H1 (cell line): ENCODE results near the gene ASPRV1. TPM values are rescaled to one million over a fixed set of nuclear protein-coding genes. Genes with fewer than 3 reads are reported as not detected.

Source experiments
- CTCF ChIA-PET: fragments of 300-600 bp; sonication (Branson Sonifier 250); formaldehyde crosslinking; loops from one replicate; lab custom pipeline; 2021; ENCODE audit not compliant: partially characterized antibody; lab: Charles Lee
- POLR2A ChIA-PET: fragments of 300-600 bp; sonication (Branson Sonifier 250); formaldehyde crosslinking; loops from one replicate; lab custom pipeline; 2021; ENCODE audit warnings: inconsistent platforms; ENCODE audit not compliant: partially characterized antibody; lab: Charles Lee
- DNase-seq, 2 experiments: peaks; one replicate each; pipeline versions ENCODE4 v3.0.0 to v3.0.0-alpha.2; 2010 to 2022; ENCODE audit warnings: low spot score in 2 of 2, low read depth in 1 of 2, mixed read lengths in 1 of 2
- FAIRE-seq: peaks from 2 replicates; lab custom pipeline; 2011; peaks lifted over from hg19 to GRCh38; lab: Jason Lieb, UNC
- H2AFZ ChIP-seq: 2 replicates; pipeline ENCODE4 v1.8.1; 2012; ENCODE audit warnings: low read length, inconsistent platforms
- H2AK5ac ChIP-seq: 2 replicates; pipeline ENCODE4 v1.6.1; 2013; ENCODE audit warnings: low read depth, low read length
- H2BK120ac ChIP-seq: replicated peaks from 2 replicates; pipeline ENCODE3; 2013; ENCODE audit warnings: low read depth, low read length, inconsistent platforms
- H2BK12ac ChIP-seq: 2 replicates; pipeline ENCODE4 v1.6.1; 2013; ENCODE audit warnings: low read depth, low read length
- H2BK15ac ChIP-seq: 2 replicates; pipeline ENCODE4 v1.6.1; 2013; ENCODE audit warnings: low read length
- H2BK20ac ChIP-seq: 2 replicates; pipeline ENCODE4 v1.6.1; 2013; ENCODE audit warnings: low read length
- H2BK5ac ChIP-seq: 2 replicates; pipeline ENCODE4 v1.6.1; 2013; ENCODE audit warnings: low read depth, low read length
- H3K14ac ChIP-seq: 2 replicates; pipeline ENCODE4 v1.6.1; 2013; ENCODE audit warnings: inconsistent platforms; ENCODE audit not compliant: insufficient read length
- H3K18ac ChIP-seq: 2 replicates; pipeline ENCODE4 v1.6.1; 2013; ENCODE audit warnings: low read length; ENCODE audit errors: extremely low read depth
- H3K23ac ChIP-seq: 2 replicates; pipeline ENCODE4 v1.6.1; 2013; ENCODE audit warnings: inconsistent platforms; ENCODE audit not compliant: insufficient read length
- H3K23me2 ChIP-seq: 2 replicates; pipeline ENCODE4 v1.6.1; 2013; ENCODE audit warnings: low read depth, low read length
- H3K27ac ChIP-seq: 2 replicates; pipeline ENCODE4 v1.6.1; 2011; ENCODE audit warnings: low read depth, low read length, inconsistent platforms
- H3K27me3 ChIP-seq, 4 experiments: replicated peaks in 1 of 4; 1 replicate in 1 of 4; 2 replicates in 3 of 4; pipeline versions ENCODE4 v1.6.1 to v1.8.1; 2011 to 2013; ENCODE audit warnings: low read length in 3 of 4, mild to moderate bottlenecking in 3 of 4, inconsistent platforms in 2 of 4, mixed read lengths in 2 of 4, moderate library complexity in 1 of 4; ENCODE audit not compliant: control insufficient read depth in 3 of 4, insufficient read depth in 3 of 4; ENCODE audit errors: extremely low read depth in 1 of 4
- H3K36me3 ChIP-seq, 4 experiments: 2 replicates each; pipeline versions ENCODE4 v1.6.1 to v1.8.1; 2011 to 2013; ENCODE audit warnings: mild to moderate bottlenecking in 4 of 4, low read length in 3 of 4, moderate library complexity in 2 of 4, control low read depth in 1 of 4, inconsistent platforms in 1 of 4; ENCODE audit not compliant: insufficient read depth in 4 of 4, control insufficient read depth in 2 of 4
- H3K4ac ChIP-seq: replicated peaks from 2 replicates; pipeline ENCODE3; 2013; ENCODE audit warnings: low read length, low read depth, mixed read lengths, inconsistent platforms; ENCODE audit not compliant: insufficient read length
- H3K4me1 ChIP-seq, 4 experiments: replicated peaks in 1 of 4; 1 replicate in 1 of 4; 2 replicates in 3 of 4; pipeline versions ENCODE4 v1.6.1 to v1.8.1; 2011 to 2013; ENCODE audit warnings: low read length in 3 of 4, inconsistent platforms in 2 of 4, mixed read lengths in 1 of 4; ENCODE audit not compliant: insufficient read depth in 4 of 4, control insufficient read depth in 3 of 4
- H3K4me2 ChIP-seq, 2 experiments: 2 replicates each; pipeline versions ENCODE4 v1.6.1 to v1.8.1; 2011 to 2013; ENCODE audit warnings: low read depth in 2 of 2, low read length in 2 of 2, control low read depth in 1 of 2, inconsistent platforms in 1 of 2, mild to moderate bottlenecking in 1 of 2; ENCODE audit not compliant: insufficient read depth in 1 of 2
- H3K4me3 ChIP-seq, 4 experiments: fragments of 200-600, 300-600 bp in 1 of 4; sonication (generic), shearing (Covaris generic), sonication (Bioruptor Twin) in 1 of 4; 2 replicates each; pipeline versions ENCODE4 v1.5.1 to v1.8.1; 2011 to 2016; ENCODE audit warnings: low read length in 4 of 4, low read depth in 3 of 4, control low read depth in 2 of 4, inconsistent platforms in 2 of 4, mild to moderate bottlenecking in 2 of 4, mixed read lengths in 1 of 4, moderate library complexity in 1 of 4; ENCODE audit not compliant: insufficient read depth in 2 of 4; ENCODE audit errors: extremely low read depth in 1 of 4
- H3K56ac ChIP-seq: replicated peaks from 2 replicates; pipeline ENCODE3; 2013; ENCODE audit warnings: low read depth, mild to moderate bottlenecking, mixed read lengths, low read length, inconsistent platforms; ENCODE audit not compliant: insufficient read length
- H3K79me1 ChIP-seq: 2 replicates; pipeline ENCODE4 v1.6.1; 2013; ENCODE audit warnings: low read depth, low read length, control low read depth
- H3K79me2 ChIP-seq, 2 experiments: 2 replicates each; pipeline versions ENCODE4 v1.6.1 to v1.8.1; 2012 to 2013; ENCODE audit warnings: low read length in 2 of 2, mild to moderate bottlenecking in 2 of 2, inconsistent platforms in 1 of 2; ENCODE audit not compliant: insufficient read depth in 2 of 2, control insufficient read depth in 1 of 2
- H3K9ac ChIP-seq, 4 experiments: replicated peaks in 1 of 4; 1 replicate in 1 of 4; 2 replicates in 3 of 4; pipeline versions ENCODE4 v1.6.1 to v1.8.1; 2011 to 2013; ENCODE audit warnings: low read depth in 3 of 4, low read length in 3 of 4, control low read depth in 2 of 4, mild to moderate bottlenecking in 2 of 4, moderate library complexity in 2 of 4, inconsistent platforms in 1 of 4; ENCODE audit errors: extremely low read depth in 1 of 4
- H3K9me3 ChIP-seq, 2 experiments: 2 replicates each; pipeline versions ENCODE4 v1.6.1 to v1.8.1; 2012 to 2013; ENCODE audit warnings: mild to moderate bottlenecking in 2 of 2, moderate library complexity in 2 of 2, control low read depth in 1 of 2, inconsistent platforms in 1 of 2, low read depth in 1 of 2, low read length in 1 of 2, mixed read lengths in 1 of 2; ENCODE audit not compliant: insufficient read depth in 2 of 2
- H4K20me1 ChIP-seq, 2 experiments: replicated peaks in 1 of 2; 2 replicates each; pipeline versions ENCODE3 to v1.8.1; 2011 to 2013; ENCODE audit warnings: inconsistent platforms in 2 of 2, low read length in 2 of 2, mild to moderate bottlenecking in 1 of 2; ENCODE audit not compliant: insufficient read depth in 2 of 2, control insufficient read depth in 1 of 2
- H4K5ac ChIP-seq: 2 replicates; pipeline ENCODE4 v1.6.1; 2013; ENCODE audit warnings: low read length, low read depth, mixed read lengths, inconsistent platforms; ENCODE audit not compliant: insufficient read length
- H4K8ac ChIP-seq: 2 replicates; pipeline ENCODE4 v1.8.0; 2013; ENCODE audit warnings: mild to moderate bottlenecking, moderate library complexity, low read length, inconsistent platforms; ENCODE audit not compliant: insufficient read depth; ENCODE audit errors: extremely low read depth
- H4K91ac ChIP-seq: replicated peaks from 2 replicates; pipeline ENCODE3; 2013; ENCODE audit warnings: low read length, mixed read lengths, inconsistent platforms; ENCODE audit not compliant: insufficient read length
- ASH2L ChIP-seq: fragments of 200-600, 300-600 bp; sonication (generic); IDR thresholded peaks from one replicate; pipeline ENCODE4 v1.7.1; 2017; ENCODE audit warnings: low read length
- FOSL1 ChIP-seq: IDR thresholded peaks from 2 replicates; pipeline ENCODE4 v1.6.1; 2011; ENCODE audit warnings: mild to moderate bottlenecking, low read depth, low read length, moderate library complexity; ENCODE audit not compliant: insufficient read depth
- HDAC2 ChIP-seq, 2 experiments: fragments of 300-600 bp in 1 of 2; sonication (generic) in 1 of 2; IDR thresholded peaks; 2 replicates each; pipeline ENCODE4 v1.6.1; 2011 to 2012; ENCODE audit warnings: low read depth in 2 of 2, low read length in 2 of 2, mild to moderate bottlenecking in 2 of 2, moderate library complexity in 2 of 2, borderline replicate concordance in 1 of 2, inconsistent platforms in 1 of 2
- JUN ChIP-seq: IDR thresholded peaks from 2 replicates; pipeline ENCODE4 v1.6.1; 2011; ENCODE audit warnings: low read depth, mild to moderate bottlenecking, improper control_type of control experiment, low read length
- MAFK ChIP-seq: IDR thresholded peaks from 2 replicates; pipeline ENCODE4 v1.6.1; 2012; ENCODE audit warnings: low read depth, mild to moderate bottlenecking, improper control_type of control experiment, low read length
- POU5F1 ChIP-seq: IDR thresholded peaks from 2 replicates; pipeline ENCODE4 v1.6.1; 2011; ENCODE audit warnings: low read depth, mild to moderate bottlenecking, low read length, moderate library complexity
- RNF2 ChIP-seq: fragments of 200-900, 300-1000 bp; sonication (generic); IDR thresholded peaks from 2 replicates; pipeline ENCODE4 v1.7.1; 2016; ENCODE audit warnings: borderline replicate concordance, low read depth, mild to moderate bottlenecking, antibody characterized with exemption, low read length; ENCODE audit not compliant: poor library complexity, severe bottlenecking; ENCODE audit errors: missing control alignments
- SIN3A ChIP-seq, 2 experiments: IDR thresholded peaks in 1 of 2; conservative IDR thresholded peaks in 1 of 2; 2 replicates each; pipeline ENCODE4 v1.6.1; 2011 to 2012; ENCODE audit warnings: low read length in 2 of 2, improper control_type of control experiment in 1 of 2, low read depth in 1 of 2, mild to moderate bottlenecking in 1 of 2
- TAF7 ChIP-seq: optimal IDR thresholded peaks from 2 replicates; pipeline ENCODE3; 2011; ENCODE audit warnings: low read depth, mild to moderate bottlenecking, inconsistent platforms, low read length, moderate library complexity, borderline replicate concordance
- TBP ChIP-seq: IDR thresholded peaks from 2 replicates; pipeline ENCODE4 v1.6.1; 2011; ENCODE audit warnings: low read depth, low read length, improper control_type of control experiment
- WGBS, 2 experiments: shearing (Covaris generic) in 1 of 2; methylation state at CpG; one replicate each; pipeline versions ENCODE4 v1.1.6 to v1.1.7; 2013 to 2015; ENCODE audit warnings: low lambda C conversion rate in 2 of 2, mixed read lengths in 2 of 2, inconsistent platforms in 1 of 2, low coverage in 1 of 2, missing lambda C conversion rate in 1 of 2; ENCODE audit not compliant: insufficient replicate concordance in 2 of 2, insufficient coverage in 1 of 2, insufficient read length in 1 of 2; ENCODE audit errors: extremely low coverage in 1 of 2, missing lambda C conversion rate in 1 of 2; 5-methylcytosine and 5-hydroxymethylcytosine counted together
- polyA plus RNA-seq, 7 experiments: library from polyadenylated mRNA; depleted of rRNA in 3 of 7; stranded (reverse) in 5 of 7; unstranded in 2 of 7; fragments of >200 nt in 5 of 7; fragments of 200-250 nt in 2 of 7; gene quantifications; 1 replicate in 5 of 7; 2 replicates in 1 of 7; 4 replicates in 1 of 7; pipeline versions ENCODE4 v1.2.1 to v1.2.3, GENCODE V29; 2011 to 2013; ENCODE audit warnings: missing spikeins in 2 of 7, mixed read lengths in 2 of 7
- total RNA-seq: library from RNA; stranded (reverse); fragmentation: NEBNext Ultra II Directional; extraction: Animal tissue kit (Norgen Biotek cat#: 25700); gene quantifications from 2 replicates; pipeline ENCODE4 v1.2.1, GENCODE V29; 2021
- TF ChIP-seq, protein P1 (sequence below): IDR thresholded peaks from 2 replicates; pipeline ENCODE4 v1.6.1; 2011; ENCODE audit warnings: low read length, improper control_type of control experiment

The ASPRV1 gene
- total and polyA plus RNA-seq, 2 of the 8 experiments (the other 6 are each of a cell fraction or from before 2014, with no cell fraction given) = 0.59 to 0.95 TPM

DNA sequence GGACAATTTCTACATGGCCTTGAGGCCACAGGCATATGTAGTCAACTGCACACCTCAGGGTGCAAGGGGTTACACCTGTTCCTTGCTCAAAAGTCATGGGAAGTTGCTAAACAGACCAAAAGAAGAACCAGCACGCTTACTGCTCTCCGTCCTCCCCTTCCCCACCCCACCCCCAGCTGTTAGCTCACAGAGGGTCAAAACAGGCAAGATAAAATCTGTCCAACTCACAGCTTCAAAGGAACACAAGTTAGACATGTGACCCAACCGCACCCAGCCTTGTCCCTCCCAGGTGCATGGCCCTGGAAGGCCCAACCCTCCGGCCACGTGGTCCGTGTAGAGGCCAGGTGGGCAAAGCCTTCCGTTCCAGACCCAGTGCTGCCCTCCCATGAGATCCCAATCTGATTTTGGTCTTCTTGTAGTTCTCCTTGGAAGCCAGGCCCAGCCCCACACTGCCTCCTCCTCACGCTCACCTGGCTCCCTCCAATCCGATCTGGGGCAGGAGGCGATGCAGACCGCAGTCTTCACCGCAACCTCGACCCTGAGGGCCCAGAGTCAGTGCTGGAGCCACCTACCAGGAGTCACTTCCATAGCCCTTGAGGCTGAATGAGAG lies 14.5 kb upstream of the ASPRV1 start:
- Histone ChIP-seq H3K4ac (no peak overlapping the region), H3K23ac (no peak overlapping the region), H2BK120ac (no peak overlapping the region), H3K14ac (no peak overlapping the region), H3K9me3 (no peaks in the 10 kb centered on the region), H3K36me3 (no peaks in the 10 kb centered on the region), H4K91ac (no peak overlapping the region), H3K9ac (no peak overlapping the region), H4K20me1 (no peaks in the 10 kb centered on the region), H3K27me3 (no peaks in the 10 kb centered on the region), H3K4me3 (no peak overlapping the region), H3K4me2 (no peak overlapping the region), H2BK15ac (no peak overlapping the region), H3K18ac (no peak overlapping the region), H2BK12ac (no peak overlapping the region), H4K5ac (no peak overlapping the region), H3K79me2 (no peaks in the 10 kb centered on the region), H3K4me1 (peaks cover 0 to 4% (median 3%) of the 10 kb centered on the region in 4 experiments; a peak in 4 of 7 replicates), H3K27ac (no peak overlapping the region), H2AFZ (no peak overlapping the region), H3K56ac (no peak overlapping the region), H4K8ac (no peak overlapping the region; the same call in 1 of the 2 replicates), H2BK20ac (no peak overlapping the region), H3K79me1 (no peaks in the 10 kb centered on the region), H3K23me2 (no peaks in the 10 kb centered on the region), H2AK5ac (no peak overlapping the region), H2BK5ac (0 out of 2 replicates have a peak overlapping the region, but pooled peaks have one; percentile 30)
- POLR2A ChIA-PET = interaction anchor here (1.0 to 1.9 kb wide), 2 partner anchors 11 to 110 kb away, joined by 3 to 7 read pairs; no protein-coding TSS in a partner anchor
- DNase-seq (no peak), FAIRE-seq (no peak)
- WGBS, 2 experiments = 89% methylated on average over 13 of the region's 13 CpGs; no CpG with 5 or more reads in 1 of the 2 experiments
- CTCF ChIA-PET = interaction anchor here (1.0 to 1.4 kb wide), 3 partner anchors 8 to 87 kb away, joined by 3 to 5 read pairs (median 4); no protein-coding TSS in a partner anchor
- TF ChIP-seq, protein P1, sequence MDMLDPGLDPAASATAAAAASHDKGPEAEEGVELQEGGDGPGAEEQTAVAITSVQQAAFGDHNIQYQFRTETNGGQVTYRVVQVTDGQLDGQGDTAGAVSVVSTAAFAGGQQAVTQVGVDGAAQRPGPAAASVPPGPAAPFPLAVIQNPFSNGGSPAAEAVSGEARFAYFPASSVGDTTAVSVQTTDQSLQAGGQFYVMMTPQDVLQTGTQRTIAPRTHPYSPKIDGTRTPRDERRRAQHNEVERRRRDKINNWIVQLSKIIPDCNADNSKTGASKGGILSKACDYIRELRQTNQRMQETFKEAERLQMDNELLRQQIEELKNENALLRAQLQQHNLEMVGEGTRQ = no peak
- TF ChIP-seq POU5F1 (no peak), ASH2L (no peak), FOSL1 (no peak), RNF2 (no peak), SIN3A (conservative IDR thresholded peaks at IDR 0.05 in 1 of 2, IDR thresholded peaks at IDR 0.05 in 1 of 2; ENCODE audit: low read depth in 1 of 2, low read length in 2 of 2) (no peak), MAFK (no peak), HDAC2 (IDR thresholded peaks at IDR 0.05; ENCODE audit: borderline replicate concordance in 1 of 2, low read depth in 2 of 2, low read length in 2 of 2) (no peak), JUN (no peak), TAF7 (no peak), TBP (no peak)
